ENCODE measurements around the gene PPP1R1B.

Gene PPP1R1B

GRCh38 chr17:39651923-39652586 lies 25.3 kb downstream of the PPP1R1B start:
- in situ Hi-C loops (cut with MboI; ENCODE audit: low sequenced_read_pairs), result no loop called here

DNA sequence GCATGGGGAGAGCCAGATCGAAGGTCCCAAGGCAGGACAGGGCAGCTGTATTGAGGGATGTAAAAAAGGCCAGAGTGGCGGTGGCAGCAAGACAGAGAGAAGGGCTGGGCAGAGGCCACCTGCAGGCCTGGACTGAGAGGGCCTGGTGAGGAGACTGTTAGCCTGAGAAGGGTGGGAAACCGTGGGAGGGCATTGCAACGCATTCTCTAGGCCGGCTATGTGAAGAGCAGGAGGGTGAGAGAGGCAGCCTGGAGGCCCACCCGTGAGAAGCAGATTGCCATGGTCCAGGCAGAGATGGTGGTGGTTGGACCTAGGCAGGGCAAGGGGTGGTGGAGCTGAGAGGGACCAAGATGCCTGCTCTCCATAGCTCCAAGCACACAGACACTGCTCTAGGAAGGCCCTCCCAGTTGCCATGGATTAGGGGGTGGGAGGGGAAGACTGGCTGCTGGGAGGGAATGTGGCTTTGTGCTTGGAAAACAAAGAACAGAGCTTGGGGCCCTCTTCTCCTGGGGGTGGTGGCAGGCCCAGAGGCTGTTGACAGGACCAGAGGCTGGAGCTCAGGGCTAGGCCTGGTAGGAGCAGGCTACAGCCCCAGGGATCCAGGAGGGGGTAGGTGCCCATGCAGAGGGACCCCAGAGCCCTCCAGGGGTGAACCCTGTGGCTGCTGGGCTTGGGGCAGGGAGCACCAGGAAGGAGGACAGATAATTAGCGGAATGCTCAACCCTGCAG lies 26.0 kb downstream of the PPP1R1B start:
- in situ Hi-C loops (cut with MboI; ENCODE audit: low sequenced_read_pairs), result no loop called here

DNA sequence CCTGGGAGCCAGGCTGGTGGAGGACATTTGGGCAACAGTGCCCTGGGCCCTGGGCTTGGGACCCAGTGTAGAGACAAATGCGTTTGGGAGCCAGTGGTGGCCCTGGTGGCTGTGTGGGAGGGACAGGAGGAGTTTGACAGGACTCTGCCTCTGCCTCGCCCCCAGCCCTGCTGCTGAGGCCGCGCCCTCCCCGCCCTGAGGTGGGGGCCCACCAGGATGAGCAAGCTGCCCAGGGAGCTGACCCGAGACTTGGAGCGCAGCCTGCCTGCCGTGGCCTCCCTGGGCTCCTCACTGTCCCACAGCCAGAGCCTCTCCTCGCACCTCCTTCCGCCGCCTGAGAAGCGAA lies 26.5 kb downstream of the PPP1R1B start:
- in situ Hi-C loops (cut with MboI; ENCODE audit: low sequenced_read_pairs), result no loop called here

DNA sequence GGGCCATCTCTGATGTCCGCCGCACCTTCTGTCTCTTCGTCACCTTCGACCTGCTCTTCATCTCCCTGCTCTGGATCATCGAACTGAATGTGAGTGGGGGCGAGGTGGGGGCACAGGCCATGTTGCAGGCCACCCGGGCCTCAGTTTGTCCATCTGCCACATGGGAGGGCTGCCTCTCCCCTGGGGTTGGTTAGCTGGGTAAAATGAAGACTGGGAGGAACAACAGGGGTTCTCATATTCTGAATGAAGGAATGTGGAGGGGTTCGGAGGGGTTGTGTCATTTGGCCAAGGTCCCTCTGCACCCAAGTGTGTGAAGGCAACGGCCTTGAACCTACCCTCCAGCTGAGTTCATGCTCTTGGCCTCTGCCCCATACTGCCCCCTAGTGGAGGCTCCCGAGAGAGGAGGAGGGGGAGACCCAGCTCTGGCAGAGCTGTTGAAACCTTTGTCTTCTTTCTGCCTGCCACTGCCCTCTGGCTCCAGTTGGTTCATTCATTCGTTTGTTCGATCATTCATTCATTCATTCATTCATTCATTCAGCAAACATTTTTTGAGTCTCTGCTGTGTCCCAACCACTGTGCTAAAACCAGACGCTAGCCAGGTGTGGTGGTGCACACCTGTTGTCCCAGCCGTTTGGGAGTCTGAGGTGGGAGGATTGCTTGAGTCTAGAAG lies 27.0 kb downstream of the PPP1R1B start:
- in situ Hi-C loops (cut with MboI; ENCODE audit: low sequenced_read_pairs), result no loop called here

DNA sequence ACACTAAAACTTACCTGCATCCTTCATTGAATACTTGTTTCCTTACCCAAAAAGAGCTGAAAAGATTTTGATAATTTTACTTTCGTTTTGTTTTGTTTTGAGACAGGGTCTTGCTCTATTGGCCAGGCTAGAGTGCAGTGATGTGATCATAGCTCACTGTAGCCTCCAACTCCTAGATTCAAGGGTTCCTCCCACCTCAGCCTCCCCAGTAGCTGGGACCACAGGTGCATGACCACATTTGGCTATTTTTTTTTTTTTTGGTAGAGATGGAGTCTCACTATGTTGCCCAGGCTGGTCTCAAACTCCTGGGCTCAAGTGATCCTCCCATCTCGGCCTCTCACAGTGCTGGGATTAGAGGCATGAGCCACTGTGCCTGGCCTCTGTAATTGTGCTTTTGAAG lies 28.4 kb downstream of the PPP1R1B start:
- in situ Hi-C loops (cut with MboI; ENCODE audit: low sequenced_read_pairs), result no loop called here

DNA sequence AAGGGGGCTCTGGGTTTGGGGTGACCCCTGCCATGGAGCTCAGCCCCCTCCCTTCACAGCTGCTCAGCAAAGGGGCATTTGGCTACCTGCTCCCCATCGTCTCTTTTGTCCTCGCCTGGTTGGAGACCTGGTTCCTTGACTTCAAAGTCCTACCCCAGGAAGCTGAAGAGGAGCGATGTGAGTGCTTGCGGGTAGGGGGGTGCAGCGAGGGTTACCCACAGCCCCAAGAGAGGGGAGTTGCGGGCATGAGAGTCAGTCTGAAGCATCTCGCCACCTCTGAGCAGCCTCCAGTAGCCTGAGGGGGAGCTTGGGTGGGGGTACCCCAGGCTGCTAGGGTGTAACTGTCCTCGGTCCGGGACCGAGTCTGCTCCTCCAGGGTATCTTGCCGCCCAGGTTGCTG lies 31.6 kb downstream of the PPP1R1B start:
- in situ Hi-C loops (cut with MboI; ENCODE audit: low sequenced_read_pairs), result no loop called here

DNA sequence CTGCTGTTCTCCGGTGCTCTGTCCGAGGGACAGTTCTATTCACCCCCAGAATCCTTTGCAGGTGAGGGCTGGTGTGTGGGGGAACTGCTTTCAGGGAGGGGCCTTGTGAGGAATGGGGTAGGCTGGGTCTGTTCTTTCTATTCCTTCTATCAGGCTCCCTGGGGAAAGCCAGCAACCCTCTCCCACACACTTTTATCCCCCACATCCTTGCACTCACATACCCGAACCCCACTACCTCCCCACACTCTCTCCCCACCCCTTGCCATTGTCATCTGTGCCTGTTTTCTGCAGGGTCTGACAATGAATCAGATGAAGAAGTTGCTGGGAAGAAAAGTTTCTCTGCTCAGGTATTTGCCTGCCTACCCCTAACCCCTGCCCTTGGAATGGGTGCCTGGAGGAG lies 32.0 kb downstream of the PPP1R1B start:
- in situ Hi-C loops (cut with MboI; ENCODE audit: low sequenced_read_pairs), result no loop called here

- in situ Hi-C loops (cut with MboI; ENCODE audit: low sequenced_read_pairs), result no loop called here
These were observed 32.7 kb downstream of the PPP1R1B start for GRCh38 chr17:39659279-39660010.

- in situ Hi-C loops (cut with MboI; ENCODE audit: low sequenced_read_pairs), result no loop called here
These were observed 33.2 kb downstream of the PPP1R1B start for GRCh38 chr17:39660011-39660360.

- in situ Hi-C loops (cut with MboI; ENCODE audit: low sequenced_read_pairs), result no loop called here
These were observed 33.9 kb downstream of the PPP1R1B start for GRCh38 chr17:39660397-39661385.

GRCh38 chr17:39661744-39662541 lies 35.2 kb downstream of the PPP1R1B start:
- in situ Hi-C loops (cut with MboI; ENCODE audit: low sequenced_read_pairs), result no loop called here

DNA sequence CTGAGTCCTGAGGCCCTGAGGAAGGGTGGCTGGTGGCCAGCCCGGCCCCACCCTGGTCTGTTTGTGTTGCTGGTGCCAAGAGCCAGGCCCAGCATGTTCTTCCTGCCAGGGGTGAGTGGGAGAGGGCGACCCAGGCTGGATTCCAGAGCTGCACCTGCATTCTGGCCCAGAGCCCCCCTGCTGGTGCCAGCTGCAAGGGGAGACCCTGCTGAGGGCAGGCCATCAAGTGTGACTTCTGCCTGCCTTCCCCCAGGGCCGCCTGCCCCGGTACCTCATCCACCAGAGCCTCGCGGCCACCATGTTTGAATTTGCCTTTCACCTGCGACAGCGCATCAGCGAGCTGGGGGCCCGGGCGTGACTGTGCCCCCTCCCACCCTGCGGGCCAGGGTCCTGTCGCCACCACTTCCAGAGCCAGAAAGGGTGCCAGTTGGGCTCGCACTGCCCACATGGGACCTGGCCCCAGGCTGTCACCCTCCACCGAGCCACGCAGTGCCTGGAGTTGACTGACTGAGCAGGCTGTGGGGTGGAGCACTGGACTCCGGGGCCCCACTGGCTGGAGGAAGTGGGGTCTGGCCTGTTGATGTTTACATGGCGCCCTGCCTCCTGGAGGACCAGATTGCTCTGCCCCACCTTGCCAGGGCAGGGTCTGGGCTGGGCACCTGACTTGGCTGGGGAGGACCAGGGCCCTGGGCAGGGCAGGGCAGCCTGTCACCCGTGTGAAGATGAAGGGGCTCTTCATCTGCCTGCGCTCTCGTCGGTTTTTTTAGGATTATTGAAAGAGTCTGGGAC lies 36.0 kb downstream of the PPP1R1B start:
- in situ Hi-C loops (cut with MboI; ENCODE audit: low sequenced_read_pairs), result no loop called here

- in situ Hi-C loops (cut with MboI; ENCODE audit: low sequenced_read_pairs), result no loop called here
These were observed 36.6 kb downstream of the PPP1R1B start for GRCh38 chr17:39663340-39663687.

- in situ Hi-C loops (cut with MboI; ENCODE audit: low sequenced_read_pairs), result no loop called here
These were observed 37.2 kb downstream of the PPP1R1B start for GRCh38 chr17:39663688-39664580.

DNA sequence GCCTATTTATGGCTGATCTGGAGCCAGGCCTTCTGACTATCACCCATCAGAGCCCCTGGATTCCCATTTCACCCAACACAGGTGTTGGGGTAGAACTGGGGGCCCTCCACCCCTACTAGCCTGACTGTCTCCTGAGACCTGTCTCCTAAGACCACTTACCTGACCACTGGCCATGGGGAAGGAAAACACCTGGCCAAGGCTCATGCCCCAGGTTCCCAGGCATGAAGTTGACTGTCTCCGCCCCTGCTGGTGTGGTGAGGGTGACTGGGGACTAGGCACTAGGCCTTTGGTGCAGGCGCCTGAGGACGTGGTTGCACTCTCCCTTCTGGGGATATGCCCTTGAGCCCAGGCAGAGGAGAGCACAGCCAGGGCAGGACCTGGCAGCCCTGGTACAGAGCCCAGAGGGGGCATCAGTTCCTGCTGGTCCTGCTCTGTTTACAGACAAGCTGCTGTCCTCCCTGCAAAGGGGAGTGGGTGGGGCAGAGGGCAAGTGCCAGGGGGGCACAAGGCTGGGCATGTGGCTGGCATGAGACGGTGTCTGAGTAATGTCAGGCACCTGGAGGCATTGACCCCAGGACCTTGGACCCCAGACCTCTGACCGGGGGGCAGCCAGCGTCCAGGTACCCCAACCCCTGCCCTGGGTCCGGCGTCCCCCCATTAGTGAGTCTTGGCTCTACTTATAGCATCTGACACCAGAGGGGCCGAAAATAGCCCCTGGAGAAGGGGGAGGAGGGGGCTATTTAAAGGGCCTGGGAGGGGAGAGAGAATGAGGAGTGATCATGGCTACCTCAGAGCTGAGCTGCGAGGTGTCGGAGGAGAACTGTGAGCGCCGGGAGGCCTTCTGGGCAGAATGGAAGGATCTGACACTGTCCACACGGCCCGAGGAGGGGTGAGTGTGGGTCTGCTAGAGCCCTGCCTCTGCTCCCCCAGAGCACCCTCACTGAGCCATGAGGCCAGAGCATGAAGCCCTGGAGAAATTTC lies 38.1 kb downstream of the PPP1R1B start, which contains the start of gene TCAP:
Gene TCAP, plus strand, starts transcription at position 769 of the 981 bp plus-strand sequence. Its CDS starts 11 bp downstream, at position 780.
- in situ Hi-C loops (cut with MboI; ENCODE audit: low sequenced_read_pairs), result no loop called here

DNA sequence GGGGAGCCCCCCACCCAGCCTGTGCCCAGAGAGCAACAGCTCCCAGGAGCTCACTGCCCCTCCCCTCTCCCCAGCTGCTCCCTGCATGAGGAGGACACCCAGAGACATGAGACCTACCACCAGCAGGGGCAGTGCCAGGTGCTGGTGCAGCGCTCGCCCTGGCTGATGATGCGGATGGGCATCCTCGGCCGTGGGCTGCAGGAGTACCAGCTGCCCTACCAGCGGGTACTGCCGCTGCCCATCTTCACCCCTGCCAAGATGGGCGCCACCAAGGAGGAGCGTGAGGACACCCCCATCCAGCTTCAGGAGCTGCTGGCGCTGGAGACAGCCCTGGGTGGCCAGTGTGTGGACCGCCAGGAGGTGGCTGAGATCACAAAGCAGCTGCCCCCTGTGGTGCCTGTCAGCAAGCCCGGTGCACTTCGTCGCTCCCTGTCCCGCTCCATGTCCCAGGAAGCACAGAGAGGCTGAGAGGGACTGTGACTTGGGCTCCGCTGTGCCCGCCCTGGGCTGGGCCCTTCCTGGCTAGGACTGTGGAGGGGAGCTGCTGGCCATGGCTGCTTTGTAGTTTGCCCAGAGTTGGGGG lies 39.0 kb downstream of the PPP1R1B start:
- in situ Hi-C loops (cut with MboI; ENCODE audit: low sequenced_read_pairs), result no loop called here

Data from hTERT RPE-1 (cell line).